GM21381 (cell line): ENCODE data around the gene HOXA3.

ENCODE experiments used
- ATAC-seq: cut with Tn5 transposase; IDR thresholded peaks from one replicate; pipeline ENCODE4 v1.9.1; 2021; ENCODE audit warnings: mild to moderate bottlenecking, moderate library complexity; ENCODE audit not compliant: unreplicated experiment

HOXA3 gene

DNA sequence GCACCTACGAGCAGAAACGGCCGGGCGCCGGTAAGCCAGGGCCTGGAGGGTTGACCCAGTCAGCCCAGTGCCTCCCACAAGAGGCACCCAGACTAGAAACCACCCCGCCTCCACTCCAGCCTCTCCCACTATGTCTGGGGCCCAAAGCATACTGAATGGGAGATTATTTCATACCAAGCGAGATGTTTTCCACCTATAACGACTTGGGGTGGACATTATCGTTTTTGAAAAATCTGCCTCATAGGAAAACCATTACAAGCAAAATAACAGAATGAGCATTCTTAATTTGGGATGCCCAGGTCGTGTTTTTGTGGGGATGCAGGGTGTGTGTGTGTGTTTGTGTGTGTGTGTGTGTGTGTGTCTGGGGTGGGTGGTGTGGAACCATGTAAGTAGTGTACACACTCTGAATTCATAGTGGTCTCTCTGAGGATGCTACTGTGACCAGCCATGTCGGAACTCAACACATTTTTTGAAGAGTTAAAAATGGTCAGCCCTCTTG lies 6.4 kb downstream of the HOXA3 start:
- ATAC-seq: no peak

GRCh38 chr7:27145165-27145913 lies 7.0 kb downstream of the HOXA3 start:
- ATAC-seq: no peak

GRCh38 chr7:27144781-27145164 lies 7.6 kb downstream of the HOXA3 start:
- no peak for ATAC-seq

DNA sequence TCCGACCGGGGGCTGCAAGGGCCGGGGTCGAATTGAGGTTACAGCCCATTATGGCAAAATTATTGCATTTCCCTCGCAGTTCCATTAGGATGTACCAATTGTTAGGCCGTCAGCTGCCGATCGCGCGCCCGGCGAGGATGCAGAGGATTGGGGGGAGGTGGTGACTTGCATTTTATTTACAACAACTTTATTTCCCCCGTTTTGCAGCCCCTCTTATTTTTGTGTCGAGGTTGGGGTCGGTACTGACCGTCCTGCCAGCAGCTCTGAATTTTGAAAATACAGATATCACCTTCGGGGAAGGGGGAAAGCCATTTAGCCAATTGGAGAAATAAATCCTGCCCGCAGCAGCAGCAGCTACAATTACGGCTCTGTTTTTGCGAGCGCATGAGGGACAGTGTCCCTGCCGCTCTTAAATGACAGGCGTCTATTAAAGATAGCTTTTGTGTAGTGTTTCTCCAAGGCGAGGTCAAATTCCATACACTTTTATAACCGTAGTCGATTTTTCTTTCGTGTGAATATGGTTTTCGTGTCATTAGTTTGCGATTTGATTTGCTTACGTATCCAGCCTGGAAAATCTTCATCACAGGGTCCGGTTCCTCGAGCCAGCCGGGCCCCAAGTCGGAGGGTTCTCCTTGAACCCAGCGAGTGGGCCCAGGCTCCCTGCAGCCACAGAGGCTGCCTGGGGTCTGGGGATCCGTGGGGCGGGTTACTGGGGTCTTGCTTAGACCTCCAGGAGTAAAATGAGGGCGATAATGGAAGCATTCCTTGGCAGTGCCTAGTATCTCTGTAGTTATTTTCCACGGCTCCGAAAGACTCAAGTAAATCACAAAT lies 8.2 kb downstream of the HOXA3 start:
- no peak for ATAC-seq

DNA sequence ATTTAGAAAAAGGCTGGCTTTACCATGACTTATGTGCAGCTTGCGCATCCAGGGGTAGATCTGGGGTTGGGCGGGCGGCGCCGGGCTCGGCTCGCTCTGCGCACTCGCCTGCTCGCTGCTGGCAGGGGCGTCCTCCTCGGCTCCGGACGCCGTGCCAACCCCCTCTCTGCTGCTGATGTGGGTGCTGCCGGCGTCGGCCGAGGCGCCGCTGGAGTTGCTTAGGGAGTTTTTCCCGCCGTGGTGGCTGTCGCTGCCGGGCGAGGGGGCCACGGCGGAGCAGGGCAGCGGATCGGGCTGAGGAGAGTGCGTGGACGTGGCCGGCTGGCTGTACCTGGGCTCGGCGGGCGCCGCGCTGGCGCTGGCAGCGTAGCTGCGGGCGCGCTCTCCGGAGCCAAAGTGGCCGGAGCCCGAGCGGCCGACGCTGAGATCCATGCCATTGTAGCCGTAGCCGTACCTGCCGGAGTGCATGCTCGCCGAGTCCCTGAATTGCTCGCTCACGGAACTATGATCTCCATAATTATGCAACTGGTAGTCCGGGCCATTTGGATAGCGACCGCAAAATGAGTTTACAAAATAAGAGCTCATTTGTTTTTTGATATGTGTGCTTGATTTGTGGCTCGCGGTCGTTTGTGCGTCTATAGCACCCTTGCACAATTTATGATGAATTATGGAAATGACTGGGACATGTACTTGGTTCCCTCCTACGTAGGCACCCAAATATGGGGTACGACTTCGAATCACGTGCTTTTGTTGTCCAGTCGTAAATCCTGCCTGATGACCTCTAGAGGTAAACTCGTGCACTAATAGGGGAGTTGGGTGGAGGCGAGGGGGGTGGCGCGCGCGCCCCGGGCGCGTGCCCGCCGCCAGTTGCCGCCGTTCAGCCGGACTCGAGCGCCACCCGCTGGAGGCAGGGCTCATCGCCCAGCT lies 9.1 kb downstream of the HOXA3 start, which contains the start of gene HOXA5:
TSS of gene HOXA5 (minus strand) at position 659 of the 927 bp plus-strand sequence. CDS start at position 585, 74 bp downstream.
- no peak for ATAC-seq

GRCh38 chr7:27142580-27143022 lies 9.8 kb downstream of the HOXA3 start:
- ATAC-seq: no peak

GRCh38 chr7:27141923-27142579 lies 10.3 kb downstream of the HOXA3 start:
- ATAC-seq: no peak

GRCh38 chr7:27141137-27141922 lies 11.1 kb downstream of the HOXA3 start:
- no peak for ATAC-seq

DNA sequence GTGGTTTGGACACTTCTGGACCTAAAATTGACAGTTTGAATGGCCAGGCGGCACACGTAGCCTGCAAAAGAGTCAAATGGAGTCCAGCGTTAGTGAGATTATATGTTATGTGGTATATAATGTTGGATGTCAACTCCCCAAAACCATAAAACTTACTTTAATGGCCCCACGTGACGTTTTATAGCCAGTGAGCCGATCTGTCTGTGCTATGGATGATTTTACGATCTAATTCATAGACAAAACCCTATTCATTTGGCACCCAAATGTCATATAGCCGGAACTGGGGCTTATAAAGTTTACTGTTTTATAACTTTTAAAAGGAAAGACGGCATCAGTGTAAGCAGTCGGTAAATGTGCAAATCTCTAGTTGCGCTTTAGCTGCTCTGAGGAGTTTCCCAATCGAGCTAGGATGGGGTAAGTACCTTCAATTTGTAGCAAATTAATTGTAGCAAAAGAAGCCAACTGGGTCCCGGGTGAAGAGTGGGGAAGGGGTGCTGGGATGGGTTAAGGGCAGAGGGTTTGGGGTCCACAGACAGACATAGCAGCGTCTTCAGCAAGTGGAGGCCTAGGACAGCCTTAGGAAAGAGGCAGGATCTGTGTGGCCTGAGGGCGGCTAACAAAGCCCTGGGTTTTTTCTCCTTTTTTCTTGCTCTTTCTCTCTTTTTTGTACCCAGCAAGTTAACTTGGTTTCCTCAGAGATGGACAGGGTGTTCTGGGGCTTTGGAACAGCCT lies 12.1 kb downstream of the HOXA3 start:
- ATAC-seq: no peak

DNA sequence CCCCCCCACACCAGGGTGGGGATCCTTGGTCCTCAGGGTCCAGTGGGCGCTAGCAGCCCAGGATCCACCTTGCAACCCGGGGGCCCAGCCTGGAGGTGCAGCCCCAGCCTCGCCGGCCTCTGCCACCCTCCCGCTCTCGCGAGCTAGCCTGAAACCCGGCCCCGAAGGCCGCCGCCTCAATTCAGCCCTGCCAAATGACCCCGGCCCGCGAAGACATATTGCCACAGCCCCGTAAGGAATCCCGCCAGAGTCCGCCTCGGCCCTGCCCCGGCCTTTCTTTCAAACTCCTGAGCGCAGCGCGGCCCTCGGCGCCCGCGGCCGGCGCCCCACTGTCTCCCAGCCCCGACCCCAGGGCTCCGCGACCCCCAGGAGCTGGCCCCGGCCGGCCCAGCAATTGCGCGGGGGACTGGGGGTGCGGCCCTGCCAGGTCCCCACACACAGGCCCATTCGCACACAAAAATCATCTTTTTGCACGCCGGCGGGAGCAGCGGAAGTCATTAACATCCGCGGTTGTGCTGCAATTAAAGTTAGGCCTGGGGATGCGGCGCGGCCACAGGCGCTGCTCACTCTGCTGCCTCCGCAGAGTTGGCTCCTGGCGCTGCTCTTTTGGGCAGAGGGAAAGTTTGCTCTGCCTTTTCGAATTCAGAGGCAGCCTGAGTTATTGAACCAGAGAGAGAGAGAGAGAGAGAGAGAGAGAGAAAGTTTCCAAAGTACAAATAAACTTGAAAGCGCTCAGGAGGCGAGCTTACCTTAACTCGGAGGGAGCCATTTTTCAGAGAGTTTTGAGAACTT lies 12.9 kb downstream of the HOXA3 start:
- ATAC-seq: no peak

DNA sequence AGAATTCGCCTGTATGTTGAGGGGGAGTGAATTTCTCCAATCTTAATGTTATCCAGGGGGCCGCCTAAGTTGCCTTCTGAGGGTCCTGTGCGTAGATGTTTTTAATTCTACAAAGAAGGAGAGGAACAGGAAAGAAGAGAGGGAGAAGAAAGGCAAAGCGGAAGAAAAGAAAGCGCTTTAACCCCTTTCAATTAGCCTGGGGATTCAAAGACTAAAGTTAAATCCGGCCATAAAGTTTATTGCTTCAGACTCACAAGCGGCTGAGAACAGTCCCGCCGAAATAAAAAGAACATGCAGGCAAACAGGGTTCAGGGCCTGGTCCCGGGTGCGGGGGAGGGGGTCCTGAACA lies 13.4 kb downstream of the HOXA3 start:
- ATAC-seq: no peak

DNA sequence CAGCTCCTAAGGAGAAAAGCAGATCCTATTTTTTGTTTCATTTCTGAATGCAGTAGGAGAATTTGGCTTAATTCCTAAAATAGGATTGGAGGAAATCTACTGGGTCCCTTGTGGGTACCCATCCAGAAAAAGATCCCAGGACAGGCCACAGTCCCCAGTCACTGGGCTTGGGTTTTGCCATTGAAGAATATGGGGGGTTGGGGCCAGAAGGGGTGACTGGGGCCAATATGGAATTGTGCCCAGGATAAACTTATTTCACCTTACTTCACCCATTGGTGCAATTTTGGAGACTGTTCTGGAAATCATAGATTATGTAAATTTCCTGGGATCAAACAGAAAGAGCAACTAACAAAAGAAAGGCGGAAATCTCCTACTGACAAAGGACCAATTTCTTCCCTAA lies 13.9 kb downstream of the HOXA3 start:
- no peak for ATAC-seq

GRCh38 chr7:27137640-27138315 lies 14.6 kb downstream of the HOXA3 start:
- no peak for ATAC-seq

DNA sequence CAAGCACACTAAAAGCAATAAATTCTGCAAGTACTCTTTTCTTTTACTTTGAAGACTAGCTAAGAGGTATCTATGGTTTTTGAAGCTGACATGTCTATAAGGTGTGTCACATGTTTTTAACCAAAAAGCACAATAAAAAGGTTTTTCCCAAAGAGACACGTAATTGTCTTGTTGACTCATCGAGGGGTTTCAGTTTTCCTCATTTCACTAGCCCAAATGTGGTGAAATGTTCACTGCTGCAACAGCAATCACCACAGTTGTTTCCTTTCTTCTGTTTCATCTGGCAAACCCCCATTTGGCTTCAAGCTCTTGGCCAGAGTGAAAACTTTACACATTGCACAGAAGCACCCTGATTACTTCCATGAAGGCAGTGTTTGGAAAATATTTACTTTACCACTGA lies 18.0 kb downstream of the HOXA3 start:
- ATAC-seq: no peak

DNA sequence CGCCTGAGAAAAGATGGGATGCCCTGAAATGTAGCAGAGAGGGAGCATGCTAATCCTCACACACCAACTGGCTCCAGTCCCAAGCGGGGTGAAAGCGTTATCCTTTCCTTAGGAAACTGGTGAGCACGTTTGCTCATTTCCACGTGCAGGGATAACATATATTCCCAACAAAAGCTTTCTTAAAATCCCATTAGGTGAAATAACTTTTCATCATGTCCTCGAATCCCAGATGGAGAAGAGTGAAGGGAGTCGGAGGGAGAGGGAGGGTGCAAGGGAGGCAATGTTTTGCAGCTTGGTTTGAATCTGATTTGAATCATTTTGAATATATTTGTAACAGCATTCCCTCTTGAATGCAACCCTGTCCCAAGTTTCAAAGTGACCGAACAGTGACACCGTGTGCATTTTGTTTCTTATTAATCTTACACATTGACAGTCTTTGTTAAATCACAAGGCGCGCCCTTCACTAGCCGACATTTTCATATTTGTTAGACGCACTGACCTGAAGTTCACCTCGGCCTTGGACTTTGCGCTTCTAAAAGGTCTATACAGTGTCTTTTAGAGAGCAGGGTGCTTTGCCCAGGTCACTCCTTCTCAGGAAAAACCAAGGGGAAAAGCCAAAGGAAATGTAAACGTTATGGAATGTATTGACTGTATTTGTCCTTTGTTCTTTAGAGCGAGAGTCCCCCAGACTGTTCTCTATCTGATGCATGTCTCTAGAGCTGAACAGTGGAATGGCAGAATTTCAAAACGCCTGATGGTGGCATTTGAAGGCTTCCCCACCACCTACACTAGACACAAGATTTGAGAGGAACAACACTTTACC lies 18.8 kb downstream of the HOXA3 start:
- ATAC-seq: no peak

GRCh38 chr7:27132978-27133377 lies 19.4 kb downstream of the HOXA3 start:
- no peak for ATAC-seq

DNA sequence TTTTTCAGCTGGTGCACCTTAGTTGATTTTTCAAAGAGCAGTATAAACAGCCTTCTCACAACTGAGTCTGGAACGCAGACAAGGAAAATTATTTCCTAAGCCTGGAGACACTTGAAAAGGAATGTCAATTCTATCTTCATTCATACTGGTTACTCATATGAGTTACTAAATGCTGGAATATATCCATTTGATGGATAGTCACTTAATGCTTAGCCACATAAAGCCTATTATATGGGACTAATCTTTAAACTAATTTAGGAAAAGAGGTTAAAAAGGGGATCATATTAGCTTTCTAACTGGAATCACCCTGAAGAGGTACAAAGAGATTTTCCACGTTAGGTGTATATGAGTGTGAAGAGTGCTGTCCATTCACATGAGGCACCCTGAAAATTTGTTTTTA lies 20.2 kb downstream of the HOXA3 start:
- ATAC-seq: no peak
